Sciatic nerve (tissue), 2 donors: ENCODE measurements around the gene CD34. TPM values are rescaled to one million over a fixed set of nuclear protein-coding genes. Genes with fewer than 3 reads are reported as not detected.
"Not testable (repeated sequence)": the region's sequence is repeated elsewhere in the genome, so short reads cannot be mapped to it uniquely, and the experiment has no call there.

ENCODE experiments used
- ATAC-seq: fragments of 200-7000 bp; cut with Tn5 transposase; one replicate; pipeline ENCODE4 v1.9.1; 2020; ENCODE audit warnings: mild to moderate bottlenecking, moderate library complexity
- DNase-seq: peaks from one replicate; pipeline ENCODE4 v3.0.0-alpha.2; 2020; ENCODE audit warnings: low spot score
- intact Hi-C: fragments of 100-400 bp; cut with DNase I; formaldehyde crosslinking; loops from one replicate; pipeline ENCODE4 v1.14.2; 2022
- total RNA-seq: library from RNA; stranded (reverse); fragmentation: NEBNext Ultra II Directional; extraction: Animal tissue kit (Norgen Biotek cat#: 25700); gene quantifications from one replicate; pipeline ENCODE4 v1.2.1, GENCODE V29; 2021
- donor health status: DM: no; HTN: no; CAD: no.
- donor health status: DM: no; HTN: no; CAD: no.

CD34 gene
- total RNA-seq, 1 donor from 2014 or later: 103 TPM

DNA sequence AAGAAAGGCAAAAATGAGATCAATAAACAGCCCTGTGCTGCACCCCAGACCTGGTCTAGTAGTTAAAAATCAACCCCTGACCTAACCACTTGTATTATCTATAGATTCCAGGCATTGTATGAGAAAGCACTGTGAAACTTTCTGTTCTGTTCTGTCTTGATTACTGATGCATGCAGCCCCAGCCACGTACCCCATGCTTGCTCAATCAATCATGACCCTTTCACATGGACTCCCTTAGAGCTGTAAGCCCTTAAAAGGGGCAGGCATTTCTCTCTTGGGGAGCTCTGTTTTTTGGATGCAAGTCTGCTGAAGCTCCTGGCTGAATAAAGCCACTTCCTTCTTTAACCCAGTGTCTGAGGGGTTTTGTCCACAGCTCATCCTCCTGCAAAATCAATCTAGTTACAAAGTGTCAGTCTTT, 24.2 kb upstream of the CD34 start:
- no peak for DNase-seq
- intact Hi-C loops: no loop called here
- ATAC-seq: no peak

DNA sequence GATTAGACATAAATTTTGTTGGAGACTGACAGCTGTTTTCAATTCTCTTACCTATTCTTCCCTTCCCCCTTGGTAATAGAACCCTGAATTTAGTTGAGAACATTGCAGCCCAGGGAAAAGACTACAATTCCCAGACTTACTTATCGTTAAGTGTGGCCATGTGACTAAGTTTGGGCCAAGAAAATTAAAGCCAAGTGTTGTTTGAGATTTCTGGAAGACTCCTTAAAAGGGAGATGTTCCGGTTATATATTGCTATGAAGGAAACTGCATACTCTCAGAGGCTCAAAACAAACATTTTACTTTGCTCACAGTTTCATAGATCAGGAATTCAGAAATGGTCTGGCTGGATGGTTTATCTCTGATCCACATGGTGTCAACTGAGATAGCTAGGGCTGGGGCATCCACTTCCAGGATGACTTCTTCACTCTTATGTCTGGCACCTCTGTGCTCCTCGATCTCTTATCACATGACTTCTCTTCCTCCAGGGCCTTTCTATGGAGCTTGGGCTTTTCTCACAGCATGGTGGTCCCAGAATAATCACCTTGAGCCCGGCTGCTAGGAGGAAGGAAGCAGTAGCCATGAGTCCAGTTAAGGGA, 22.4 kb upstream of the CD34 start:
- ATAC-seq (no peak), DNase-seq (no peak)
- intact Hi-C loops: no loop called here

DNA sequence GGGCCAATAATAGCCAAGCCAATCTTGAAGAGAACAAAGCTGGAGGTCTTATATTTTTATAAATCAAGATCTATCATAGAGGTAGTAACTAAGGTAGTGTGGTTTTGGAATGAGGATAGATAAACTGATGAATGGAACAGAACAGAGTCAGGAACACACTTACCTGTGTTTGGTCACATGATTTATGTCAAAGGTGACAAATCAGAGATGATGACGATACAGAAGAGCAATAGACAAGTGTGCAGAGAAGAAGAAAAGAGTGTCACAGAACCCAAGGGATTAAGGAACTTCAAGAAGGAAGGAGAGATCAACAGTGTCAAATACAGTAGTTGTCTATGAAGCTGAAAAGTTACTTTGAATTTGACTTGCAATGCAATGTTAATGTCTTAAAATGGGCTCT, 16.1 kb upstream of the CD34 start:
- DNase-seq (no peak), ATAC-seq (no peak)
- intact Hi-C loops: no loop called here

DNA sequence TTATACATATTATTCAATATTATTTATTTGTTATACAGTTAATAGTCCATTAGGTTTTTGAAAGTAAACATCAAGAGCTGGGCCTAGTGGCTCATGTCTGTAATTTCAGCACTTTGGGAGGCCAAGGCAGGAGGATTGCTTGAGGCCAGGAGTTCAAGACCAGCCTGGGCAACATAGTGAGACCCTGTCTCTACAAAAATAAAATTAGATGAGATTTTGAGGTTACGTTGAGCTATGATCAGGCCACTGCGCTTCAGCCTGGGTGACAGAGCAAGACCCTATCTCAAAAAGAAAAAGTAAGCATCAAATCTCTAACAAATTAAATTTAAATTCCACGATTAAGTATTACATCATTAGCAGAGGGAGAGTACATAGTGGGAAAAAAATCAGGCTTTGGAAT, 15.0 kb upstream of the CD34 start:
- DNase-seq, ATAC-seq, intact Hi-C loops: not testable (repeated sequence)

DNA sequence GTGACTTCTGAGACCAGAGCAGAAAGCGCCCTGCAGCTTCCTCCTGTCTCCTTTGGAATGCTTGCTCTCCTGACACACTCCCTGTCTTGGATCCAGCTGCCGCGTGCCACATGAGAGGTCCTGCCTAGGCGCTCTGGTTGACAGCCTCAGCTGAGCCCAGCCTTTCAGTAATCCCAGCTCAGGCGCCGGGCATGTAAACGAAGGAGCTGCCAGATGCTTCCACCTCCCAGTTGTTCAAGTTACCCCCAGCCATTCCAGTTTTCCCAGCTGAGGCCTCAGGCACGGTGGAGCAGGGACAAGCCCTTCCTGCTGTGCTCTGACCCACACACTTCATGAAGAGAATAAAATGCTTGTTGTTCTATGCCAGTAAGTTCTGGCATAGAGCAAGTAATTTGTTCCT, 14.3 kb upstream of the CD34 start:
- intact Hi-C loops: no loop called here
- ATAC-seq (peak; percentile 65), DNase-seq (no peak)

DNA sequence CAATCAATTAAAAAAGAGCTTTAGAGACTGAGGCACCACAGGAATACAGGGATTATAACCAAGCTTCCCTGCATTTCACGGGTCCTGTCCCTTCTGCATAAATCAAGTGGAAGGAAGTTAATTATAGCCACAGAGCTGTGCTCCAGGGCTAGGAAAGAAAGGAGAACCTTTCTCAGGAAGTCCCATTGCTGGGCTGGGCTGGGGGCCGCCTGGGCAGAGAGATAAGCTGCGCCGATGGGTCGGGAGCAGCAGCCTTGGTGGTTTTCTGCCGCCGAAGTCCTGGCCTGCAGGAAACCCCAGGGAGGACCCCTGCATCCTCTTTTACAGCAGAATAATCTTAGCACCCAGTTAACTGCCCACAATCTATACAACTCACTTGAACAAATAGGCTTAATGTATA, 12.6 kb upstream of the CD34 start:
- DNase-seq (no peak), ATAC-seq (no peak)
- intact Hi-C loops: no loop called here

DNA sequence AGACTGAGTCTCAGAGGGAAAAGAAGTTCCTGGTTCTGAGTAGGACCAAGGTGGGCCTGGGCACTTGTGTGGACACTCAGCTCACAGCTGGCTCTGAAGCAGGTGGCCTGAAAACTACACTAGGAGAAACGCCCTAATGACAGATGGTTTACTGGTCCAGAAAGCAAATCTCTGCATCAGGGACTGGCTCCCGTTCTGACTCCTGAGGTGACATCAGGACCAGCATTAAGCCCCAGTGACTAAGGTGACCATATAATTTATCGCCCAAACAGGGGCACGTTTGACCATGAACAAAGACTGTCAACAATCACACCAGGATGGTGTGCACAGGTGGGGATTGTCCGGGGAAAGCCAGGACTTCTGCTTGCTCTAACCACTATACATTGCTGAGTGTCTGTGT, 12.2 kb upstream of the CD34 start:
- no peak for ATAC-seq
- intact Hi-C loops: no loop called here
- DNase-seq: no peak

DNA sequence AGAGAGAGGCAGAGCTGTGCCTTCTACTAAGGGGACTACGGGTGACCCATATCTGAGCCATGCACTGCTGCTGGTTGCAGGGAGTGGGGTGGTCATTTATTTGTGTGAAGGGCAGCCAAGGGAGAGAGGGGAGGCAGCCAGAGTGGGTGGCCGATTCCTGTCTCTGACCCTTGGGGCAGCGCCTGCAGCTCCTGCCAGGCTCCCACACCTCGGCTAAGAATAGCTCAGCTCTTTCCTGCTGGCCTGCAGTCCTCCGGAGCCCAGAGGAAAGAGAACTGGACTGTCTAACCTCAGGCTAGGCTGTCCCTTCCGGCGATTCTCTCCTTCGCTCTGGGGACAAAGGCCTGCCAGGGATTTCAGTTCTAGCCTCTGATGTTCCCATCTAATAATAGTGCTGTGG, 11.6 kb upstream of the CD34 start:
- ATAC-seq: peak; percentile 59
- no peak for DNase-seq

DNA sequence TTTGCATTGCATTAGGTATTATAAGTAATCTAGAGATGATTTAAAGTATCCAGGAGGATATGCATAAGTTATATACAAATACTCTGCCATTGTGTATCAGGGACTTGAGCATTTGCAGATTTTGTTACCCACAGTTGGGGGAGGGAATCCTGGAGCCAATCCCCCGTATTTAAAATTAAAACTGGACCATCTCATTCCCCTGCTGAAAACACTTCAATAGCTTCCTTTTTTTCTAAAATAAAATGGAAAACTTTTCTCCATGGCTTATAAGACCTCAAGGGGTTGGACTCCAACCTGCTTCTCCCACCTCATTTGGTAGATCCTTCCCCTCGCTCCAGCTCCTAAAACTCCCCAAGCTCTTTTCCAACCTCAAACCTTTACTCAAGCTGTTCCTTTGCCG, 10.4 kb upstream of the CD34 start:
- intact Hi-C loops: no loop called here
- DNase-seq (no peak), ATAC-seq (no peak)

More for the DNA sequence above, 11.6 kb upstream of the CD34 start:
- intact Hi-C loops: no loop called here

DNA sequence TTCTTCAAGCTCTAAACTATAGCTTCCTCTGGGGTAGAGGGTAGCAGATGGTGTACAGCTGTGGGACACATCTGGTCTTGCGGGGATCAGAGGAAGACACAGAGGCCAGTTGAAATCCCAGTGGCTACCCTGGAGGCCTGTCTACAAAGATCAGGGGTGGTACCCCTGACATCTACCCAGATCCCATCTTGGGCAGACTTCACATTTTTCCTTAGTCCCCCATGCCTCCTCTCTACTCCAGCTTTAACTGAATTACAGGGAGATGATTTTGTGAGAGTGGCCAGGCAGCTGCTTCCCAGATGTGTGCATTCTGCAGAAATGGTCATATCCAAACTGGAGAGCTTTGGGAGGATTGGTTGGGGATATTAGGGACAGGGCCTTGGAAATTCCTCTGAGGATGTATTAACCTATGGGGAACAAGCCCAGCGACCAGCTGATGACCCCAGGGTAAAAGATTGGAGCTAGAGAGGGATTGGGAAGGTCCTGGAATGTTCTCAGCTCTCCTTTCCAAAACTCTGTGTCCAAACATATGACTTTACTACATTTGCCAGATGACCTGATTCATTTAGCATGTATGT, 9.6 kb upstream of the CD34 start:
- ATAC-seq (peak; percentile 20), DNase-seq (no peak)
- intact Hi-C loops: no loop called here

DNA sequence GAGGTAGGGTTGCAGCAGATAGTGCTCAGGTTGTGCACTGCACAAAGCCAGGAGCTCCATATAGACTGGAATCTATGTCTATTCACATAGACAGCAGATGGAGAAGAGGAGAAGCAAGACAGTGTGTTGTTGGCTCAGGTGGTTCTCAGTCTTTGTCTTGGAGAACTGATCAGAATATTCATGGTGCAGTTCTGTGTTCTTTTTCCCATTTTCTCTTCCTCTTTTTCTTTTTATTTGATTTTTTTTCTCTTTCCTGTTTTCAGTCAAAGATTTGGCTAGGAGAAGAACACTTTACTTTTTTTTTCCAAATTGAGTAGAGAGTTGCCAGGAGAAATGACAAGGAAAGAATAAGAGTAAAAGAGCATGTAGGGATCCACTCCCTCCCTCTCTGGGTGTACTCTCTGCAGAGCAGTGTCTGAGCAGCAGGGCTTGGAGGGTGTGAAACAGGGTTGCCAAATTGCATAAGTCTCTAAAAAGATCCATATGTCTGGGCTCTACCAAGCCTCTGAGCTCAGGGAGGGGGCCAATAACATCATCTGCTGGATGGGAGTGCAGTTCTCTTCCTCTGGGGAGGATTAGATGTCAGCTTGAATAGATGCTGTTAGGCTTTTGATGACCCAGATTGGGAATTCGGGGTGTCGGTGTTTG, 8.7 kb upstream of the CD34 start:
- DNase-seq (no peak), ATAC-seq (peak; percentile 84)
- intact Hi-C loops: no loop called here

DNA sequence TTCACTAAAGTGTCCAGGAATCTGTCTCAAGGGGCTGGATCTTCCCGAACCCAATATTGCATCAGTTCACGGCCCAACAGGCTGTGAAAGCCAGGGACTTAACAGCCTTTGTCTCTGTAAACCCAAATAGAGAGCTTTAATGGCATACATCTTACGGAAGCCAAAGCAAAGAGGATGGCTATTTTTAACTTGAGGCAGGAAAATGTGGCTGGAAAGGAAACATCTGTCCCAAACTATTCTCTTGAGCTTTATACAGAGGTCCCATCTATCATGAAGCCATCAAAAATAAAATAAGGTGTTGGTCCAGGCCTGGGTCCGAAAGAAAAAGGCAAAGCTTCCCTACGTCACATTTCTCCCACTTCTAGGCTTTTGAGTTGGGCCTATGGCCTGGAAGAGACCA, 7.7 kb upstream of the CD34 start:
- ATAC-seq (no peak), DNase-seq (no peak)
- intact Hi-C loops: no loop called here

DNA sequence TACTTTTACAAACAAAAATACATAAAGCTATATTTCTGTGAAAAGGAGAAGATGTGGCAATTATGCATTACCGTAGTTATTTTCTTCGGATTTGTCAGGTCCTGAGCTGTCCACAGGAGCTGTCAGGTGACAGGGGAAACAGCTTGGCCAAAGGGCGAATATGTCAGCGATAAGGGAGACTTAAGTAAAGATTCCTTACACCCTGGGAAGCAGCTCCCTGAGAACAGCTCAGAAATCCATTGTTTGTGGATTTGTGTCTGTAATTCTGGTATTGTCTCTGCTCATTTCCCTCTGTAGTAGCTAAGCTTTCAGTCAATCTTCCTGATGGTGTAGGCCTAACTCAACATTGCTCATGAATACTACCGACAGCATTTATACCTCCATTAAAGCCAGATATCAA, 7.1 kb upstream of the CD34 start:
- ATAC-seq (no peak), DNase-seq (no peak)
- intact Hi-C loops: no loop called here

DNA sequence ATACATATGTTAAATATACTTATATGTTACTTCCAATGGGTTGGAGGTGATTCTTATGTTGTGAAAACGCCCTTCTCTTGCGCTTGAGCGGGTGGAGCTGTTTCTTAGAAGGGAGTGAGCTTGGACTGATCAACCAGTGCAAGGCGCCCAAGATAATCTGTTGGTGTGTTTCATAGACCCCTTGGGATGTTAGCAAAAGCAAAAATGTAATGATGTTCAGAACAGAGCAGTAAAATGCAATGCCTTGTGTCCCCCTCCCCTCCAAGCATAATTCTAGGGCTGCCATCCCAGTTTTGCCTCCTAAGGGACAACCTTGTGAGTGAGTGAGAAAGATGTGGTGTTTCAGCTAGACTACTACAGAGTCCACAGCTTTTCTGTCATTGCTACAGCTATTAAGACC, 6.2 kb upstream of the CD34 start:
- ATAC-seq (peak; percentile 66), DNase-seq (no peak)
- intact Hi-C loops: no loop called here

DNA sequence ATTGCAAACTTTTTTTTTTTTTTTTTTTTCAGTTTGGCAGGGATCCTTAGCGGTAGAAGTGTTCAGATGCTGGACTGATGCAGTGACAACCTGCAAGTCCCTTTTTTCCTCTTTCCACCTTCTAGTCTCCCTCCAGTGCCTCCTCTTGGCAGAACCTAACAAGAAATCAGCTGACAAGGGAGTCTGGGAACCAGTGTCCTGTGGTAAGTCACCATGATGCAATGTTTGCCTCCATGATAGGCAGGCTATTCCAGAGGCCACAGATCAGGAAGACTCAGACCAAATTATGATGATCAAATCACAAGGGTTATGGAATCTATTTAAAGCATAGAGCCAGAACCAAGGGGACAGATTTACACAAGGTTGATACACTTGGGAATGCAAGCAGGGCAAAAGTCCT, 3.0 kb upstream of the CD34 start:
- intact Hi-C loops: no loop called here
- DNase-seq: no peak
- ATAC-seq: no peak

DNA sequence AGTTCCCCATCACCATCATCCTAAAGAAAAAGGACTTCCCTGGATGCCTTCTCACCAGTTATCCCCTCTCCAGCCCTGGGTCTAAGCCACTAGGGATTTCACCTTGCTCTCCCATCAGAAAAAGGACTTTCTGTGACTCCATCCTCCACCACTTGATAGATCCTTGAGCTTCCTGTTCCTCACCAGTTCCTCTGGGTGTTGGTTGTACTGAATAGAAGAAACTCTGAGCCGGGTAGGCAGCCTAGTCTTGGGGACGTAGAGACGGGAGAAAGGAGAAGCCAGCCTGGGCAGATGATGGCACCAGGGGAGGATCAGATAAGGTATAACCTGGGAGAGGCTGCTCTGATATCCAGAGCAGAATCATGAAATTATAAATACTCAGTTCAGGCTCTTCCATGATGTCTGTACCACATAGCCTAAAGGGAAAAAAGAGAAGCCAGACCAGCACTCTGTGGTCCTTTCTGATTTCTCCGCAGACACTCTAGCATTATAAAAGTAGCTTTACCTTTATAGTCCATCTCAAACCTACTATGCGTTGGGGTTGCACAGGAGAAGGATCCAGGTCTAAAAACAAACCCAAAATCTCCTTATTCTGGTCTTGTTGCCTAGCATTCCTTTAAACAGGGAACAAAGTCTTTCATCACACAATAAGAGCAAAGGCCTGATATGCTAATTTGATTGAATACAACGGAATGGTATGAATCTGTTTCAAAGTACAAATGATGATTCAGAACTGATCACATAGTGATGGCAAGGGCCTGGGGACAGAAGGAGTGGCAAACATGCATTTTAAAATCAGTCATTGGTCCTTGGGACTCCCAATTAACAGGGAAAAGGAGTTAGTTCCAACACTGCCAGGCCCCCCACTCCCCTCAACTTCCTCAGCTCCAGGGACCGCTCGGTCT, 1.2 kb upstream of the CD34 start:
- DNase-seq (no peak), ATAC-seq (no peak)
- intact Hi-C loops: no loop called here

DNA sequence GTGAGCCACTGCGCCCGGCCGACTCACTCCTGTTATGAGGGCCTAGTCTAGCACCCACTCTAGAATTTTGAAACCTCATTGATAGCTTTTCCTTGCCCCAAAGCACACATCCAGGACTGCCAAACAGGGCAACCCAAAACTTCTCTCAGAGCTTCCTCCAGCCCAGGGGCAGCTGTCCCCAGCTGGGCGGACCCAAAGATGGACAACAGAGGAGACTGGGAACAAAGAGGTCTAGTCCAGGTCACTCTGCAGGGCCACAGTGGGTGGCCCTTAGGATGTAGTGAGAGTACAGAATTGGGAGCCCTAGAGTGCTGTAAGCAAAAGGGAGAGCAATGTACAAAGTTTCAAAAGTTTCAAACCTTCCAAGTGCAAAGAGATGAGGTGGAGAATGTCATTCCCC, 1.2 kb downstream of the CD34 start:
- intact Hi-C loops: no loop called here
- DNase-seq (no peak), ATAC-seq (peak; percentile 28)

DNA sequence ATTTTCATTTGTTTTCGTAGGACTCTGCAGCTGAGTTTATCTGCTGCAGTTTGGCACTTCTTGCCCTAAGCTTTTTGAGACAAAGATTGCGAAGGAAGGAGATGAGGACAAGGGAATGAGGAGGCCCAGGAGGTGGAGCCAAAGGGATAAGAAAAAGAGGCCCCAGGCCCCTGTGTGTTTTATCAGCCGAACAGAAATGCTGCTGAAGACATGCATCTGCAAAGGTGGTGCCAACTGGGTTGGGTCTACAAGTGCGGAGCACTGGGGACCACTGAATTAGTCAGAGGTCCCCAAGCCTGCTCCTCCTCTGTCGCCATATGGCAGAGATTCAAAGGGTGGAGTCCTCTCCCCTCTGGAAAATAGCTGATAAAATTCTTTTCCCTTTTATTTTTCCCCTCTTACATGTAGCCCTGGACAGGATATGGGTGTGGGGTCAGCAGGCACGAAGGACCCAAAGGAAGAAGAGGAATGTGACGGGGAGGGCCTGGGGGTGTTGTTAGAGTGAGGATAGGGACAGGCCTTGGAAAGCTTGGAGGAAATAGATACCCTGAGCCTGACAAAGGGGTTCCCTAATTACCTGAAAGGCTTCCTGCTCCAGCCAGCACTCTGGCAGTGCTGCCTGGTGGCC, 2.7 kb downstream of the CD34 start:
- peak; percentile 63 for ATAC-seq
- DNase-seq: no peak
- intact Hi-C loops: no loop called here

DNA sequence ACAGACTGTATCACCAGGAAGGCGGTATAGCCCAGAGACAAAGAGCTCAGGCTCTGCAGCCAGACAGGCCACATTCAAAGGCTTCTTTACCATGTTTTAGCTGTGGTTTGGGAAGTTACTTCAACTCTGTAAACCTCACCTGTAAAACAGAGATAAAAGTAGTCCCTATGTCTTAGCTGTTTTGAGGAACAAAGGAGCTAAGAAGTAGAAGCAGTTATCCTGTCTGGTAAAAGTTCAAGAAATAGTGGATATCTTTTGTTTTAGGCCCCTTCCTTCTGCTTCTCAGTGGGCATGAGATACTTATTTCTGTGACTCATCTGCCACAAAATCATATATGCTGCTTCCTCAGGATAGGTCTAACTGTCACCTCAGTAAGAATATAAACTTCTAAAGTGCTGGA, 6.5 kb downstream of the CD34 start:
- ATAC-seq: no peak
- intact Hi-C loops: no loop called here
- DNase-seq: no peak

DNA sequence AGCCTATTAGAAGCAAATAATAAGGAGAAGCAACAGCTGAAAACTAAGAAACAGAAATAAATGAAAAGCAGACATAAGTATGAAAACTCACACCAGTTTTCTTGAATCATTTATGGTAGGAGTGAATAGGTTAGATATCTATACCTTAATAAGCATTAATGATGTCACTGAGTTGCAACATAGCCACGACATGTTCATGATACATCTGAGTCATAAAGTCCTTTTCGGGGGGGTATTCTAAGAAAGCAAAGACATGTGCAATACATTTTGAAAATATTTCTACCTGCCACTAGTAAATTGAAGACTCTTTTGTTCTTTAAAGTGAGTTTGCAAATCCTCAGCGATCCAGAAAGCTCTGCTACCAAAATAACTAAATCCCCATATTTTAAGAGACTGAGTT, 7.2 kb downstream of the CD34 start:
- intact Hi-C loops: no loop called here
- DNase-seq (no peak), ATAC-seq (no peak)
